EL (cell line): Measurements from ENCODE around the gene SMAD3.
A peak's percentile ranks its signal among the peaks of the same experiment; 100 is the strongest.

Source experiments
- DNase-seq: peaks from one replicate; pipeline ENCODE4 v3.0.0-alpha.2; 2016

Gene SMAD3

GRCh38 chr15:67127965-67128364 lies 62.6 kb downstream of the SMAD3 start:
- peak; percentile 98 for DNase-seq

- DNase-seq: no peak
Measured at GRCh38 chr15:67130166-67130565, 64.8 kb downstream of the SMAD3 start.

DNA sequence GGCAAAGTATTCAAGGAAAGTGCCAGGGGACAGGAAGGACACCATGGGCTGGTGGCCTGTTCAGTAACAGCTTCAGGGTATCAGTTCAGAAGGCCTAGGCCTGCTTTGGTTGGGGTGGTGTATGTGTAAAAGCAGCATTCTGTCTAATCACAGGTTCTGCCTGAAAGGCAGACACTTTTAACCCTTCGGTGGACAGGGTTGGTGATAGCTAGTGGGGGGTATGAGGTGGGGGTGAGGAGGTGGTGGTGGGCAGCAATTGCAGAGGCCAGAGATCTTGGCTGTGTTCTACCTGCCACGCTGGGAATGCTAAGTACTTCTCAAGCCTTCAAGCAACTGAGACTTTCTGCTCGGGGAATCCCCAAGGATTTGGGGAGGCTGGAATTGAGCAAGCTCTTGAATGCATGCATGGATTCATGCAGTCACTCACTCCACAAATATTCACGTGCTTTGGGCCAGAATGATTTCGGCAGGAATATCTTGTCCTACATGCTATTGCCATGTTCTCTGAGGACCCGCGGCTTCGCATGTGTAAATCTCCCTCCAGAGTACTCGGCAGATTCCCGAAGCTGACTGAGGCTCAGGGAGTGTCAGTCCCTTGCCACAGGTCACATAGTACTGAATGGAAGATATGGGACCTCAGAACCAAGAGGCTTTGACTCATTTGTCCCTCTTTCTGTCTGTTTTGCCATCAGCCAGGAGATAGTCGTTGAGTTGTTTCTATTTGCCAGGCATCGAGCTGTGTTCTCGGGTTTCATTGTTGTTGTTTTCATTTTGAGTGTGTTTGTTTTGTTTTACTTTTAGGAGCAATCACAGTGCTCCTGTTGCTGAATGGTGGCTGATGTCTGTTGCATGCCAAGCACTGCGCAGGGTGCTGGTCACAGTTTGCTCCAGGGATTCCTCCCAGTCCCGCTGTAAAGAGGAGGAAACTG lies 65.5 kb downstream of the SMAD3 start:
- peak; percentile 61 for DNase-seq

DNA sequence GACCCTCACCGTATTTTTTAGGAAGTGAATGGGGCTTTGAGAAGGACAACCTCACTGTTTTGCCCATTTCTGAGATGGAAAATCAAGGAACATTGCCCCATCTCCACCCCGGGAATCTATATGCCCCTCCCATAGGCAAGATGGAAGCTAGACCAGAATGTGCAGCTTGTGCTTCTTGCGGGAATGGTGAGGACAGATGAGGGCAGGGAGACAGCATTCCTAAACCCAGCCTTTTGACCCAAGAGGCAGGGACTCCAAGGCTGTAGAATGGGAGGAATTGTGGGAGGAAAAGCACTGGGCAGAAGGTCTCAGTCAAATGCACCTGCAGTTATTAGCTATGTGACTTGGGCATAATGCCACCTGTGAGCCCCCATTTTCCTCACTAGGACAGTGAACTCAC lies 66.9 kb downstream of the SMAD3 start:
- no peak for DNase-seq

DNA sequence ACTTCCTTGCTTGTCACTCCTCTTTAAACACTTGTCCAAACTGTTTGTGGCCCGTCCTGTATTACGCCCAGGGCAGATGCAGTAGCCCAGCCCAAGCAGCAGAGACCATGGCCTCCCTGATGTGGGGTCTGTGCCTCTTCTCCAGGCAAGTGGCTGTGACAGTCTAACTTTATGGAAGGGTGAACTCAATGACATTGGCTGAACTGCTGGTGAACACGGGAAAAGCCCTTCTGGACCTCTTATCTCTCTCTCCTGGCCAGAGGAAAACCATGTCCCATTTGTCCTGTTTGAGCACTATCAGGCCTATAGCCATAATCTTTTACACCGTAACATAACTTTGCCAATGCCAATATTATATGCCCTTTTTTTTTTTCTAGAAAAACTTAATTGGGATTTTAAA lies 67.6 kb downstream of the SMAD3 start:
- DNase-seq: no peak

DNA sequence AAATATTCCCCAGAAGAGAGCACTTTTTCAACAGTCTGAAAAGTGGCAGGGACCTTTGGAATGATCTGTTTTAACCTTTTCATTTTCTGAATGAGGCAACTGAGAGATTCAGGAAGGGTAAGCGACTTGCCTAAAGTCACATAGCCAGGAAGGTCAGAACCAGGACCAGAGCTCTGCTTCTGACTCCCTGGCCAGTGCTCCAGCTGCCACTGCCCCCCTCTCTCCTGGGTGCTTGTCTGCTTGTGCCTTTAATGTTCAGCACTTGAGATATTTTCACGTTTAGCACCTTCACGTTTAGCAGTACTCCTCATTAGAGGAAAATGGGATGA lies 68.3 kb downstream of the SMAD3 start:
- no peak for DNase-seq

GRCh38 chr15:67134067-67134838 lies 68.9 kb downstream of the SMAD3 start:
- DNase-seq: no peak

- DNase-seq: no peak
Measured at GRCh38 chr15:67134871-67135492, 69.6 kb downstream of the SMAD3 start.

- peak; percentile 45 for DNase-seq
Measured at GRCh38 chr15:67135494-67135893, 70.1 kb downstream of the SMAD3 start.

DNA sequence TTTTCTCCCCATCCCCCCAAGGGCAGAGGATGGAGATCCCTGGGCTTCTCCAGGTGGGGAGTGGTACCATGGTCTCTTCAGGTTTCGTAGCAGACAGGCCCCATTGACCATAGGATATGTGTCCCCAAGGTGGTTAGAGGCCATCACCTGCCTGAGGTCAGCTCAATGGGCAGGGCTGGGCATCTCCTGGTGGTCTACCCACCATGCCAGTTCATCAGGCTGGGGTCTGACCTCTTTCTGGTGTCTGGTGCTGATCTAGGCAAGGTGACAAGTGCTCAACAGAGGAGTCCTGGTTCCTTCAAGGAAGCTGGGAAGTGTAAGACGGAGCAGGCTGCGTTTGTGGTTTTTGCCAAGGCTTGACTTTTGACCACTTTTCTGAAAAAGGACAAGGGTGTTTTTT lies 71.4 kb downstream of the SMAD3 start:
- DNase-seq: no peak

- no peak for DNase-seq
Measured at GRCh38 chr15:67137319-67137718, 71.9 kb downstream of the SMAD3 start.

- no peak for DNase-seq
Measured at GRCh38 chr15:67137951-67138848, 72.8 kb downstream of the SMAD3 start.

- no peak for DNase-seq
Measured at GRCh38 chr15:67138891-67139855, 73.8 kb downstream of the SMAD3 start.

- DNase-seq: no peak
Measured at GRCh38 chr15:67140078-67140833, 74.9 kb downstream of the SMAD3 start.

DNA sequence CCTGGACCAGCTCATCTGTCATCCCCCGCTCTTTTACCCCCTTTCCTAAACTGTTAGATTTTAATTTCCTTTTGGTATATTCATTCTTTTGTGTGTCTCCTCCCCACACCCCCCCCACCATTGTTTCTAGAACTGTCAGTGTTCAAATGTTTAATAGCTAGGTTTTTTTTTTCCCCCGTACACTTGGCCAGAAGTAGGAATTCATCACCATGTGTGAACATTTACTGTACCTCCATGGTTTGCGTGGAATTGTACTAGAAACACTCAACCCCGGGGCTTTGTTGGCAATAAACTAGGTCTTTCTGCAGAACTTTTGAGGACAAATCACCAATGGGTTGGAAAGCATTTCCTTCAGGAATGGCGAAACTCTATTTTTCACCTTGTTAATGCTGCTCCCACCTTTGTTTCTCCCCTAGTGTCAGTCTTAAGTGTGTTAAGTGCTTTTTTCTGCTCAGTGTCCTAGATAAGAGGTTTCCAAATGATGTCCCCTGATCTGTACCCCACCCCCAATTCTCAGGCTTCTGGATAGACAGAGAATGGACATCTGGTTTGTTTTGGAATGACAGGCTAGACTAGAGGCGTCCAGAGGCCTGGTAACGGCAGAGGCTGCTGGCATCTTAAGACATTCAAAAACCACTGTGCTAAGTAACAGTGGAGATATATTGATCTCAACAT lies 76.8 kb downstream of the SMAD3 start:
- DNase-seq: no peak

- DNase-seq: peak; percentile 83
Measured at GRCh38 chr15:67142767-67143100, 77.3 kb downstream of the SMAD3 start.

- DNase-seq: no peak
Measured at GRCh38 chr15:67143646-67144045, 78.2 kb downstream of the SMAD3 start.

- DNase-seq: peak; percentile 45
Measured at GRCh38 chr15:67144609-67145311, 79.4 kb downstream of the SMAD3 start.

DNA sequence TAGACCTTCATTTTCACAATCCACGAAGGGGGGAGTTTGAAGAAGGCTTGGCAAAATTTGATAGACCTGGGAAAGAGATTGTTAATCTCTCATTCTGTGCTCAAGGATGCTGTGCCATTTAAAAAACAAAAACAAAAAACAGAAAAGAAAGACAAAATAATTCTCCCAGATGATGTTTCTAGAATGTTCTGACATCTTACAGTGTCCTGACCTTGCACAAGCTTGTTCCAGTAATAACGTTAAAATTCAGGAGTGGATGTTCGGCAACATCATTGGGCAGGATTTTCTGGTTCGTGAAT lies 79.9 kb downstream of the SMAD3 start:
- DNase-seq: no peak

DNA sequence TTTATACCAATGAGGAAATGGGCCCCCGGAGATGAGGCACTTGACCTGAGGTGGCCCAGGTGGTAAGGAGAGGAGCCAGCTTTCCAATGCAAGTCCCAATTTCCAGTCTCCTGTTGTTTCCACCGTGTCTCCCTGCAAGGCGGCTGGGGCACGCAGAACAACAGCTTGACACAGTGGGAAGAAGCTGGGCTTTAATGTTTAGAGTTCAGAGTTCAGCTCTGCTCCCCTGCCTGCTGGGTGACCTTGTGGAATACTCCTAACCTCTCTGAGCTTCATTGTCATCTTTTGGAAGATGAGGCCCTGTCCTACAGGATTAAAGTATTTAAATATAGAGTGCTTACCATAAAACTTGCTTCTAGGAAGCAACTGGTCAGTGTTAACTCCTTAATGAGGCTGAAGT lies 80.3 kb downstream of the SMAD3 start:
- no peak for DNase-seq
